Activated naive CD4-positive, alpha-beta T cell (primary cell): ENCODE data around the gene ARHGAP31.
"Not testable (repeated sequence)": the region's sequence is repeated elsewhere in the genome, so short reads cannot be mapped to it uniquely, and the experiment has no call there.

Source experiments
- DNase-seq, 4 experiments: peaks; one replicate each; lab custom pipeline; 2025; lab: John Stamatoyannopoulos, UW

Gene ARHGAP31, protein sequence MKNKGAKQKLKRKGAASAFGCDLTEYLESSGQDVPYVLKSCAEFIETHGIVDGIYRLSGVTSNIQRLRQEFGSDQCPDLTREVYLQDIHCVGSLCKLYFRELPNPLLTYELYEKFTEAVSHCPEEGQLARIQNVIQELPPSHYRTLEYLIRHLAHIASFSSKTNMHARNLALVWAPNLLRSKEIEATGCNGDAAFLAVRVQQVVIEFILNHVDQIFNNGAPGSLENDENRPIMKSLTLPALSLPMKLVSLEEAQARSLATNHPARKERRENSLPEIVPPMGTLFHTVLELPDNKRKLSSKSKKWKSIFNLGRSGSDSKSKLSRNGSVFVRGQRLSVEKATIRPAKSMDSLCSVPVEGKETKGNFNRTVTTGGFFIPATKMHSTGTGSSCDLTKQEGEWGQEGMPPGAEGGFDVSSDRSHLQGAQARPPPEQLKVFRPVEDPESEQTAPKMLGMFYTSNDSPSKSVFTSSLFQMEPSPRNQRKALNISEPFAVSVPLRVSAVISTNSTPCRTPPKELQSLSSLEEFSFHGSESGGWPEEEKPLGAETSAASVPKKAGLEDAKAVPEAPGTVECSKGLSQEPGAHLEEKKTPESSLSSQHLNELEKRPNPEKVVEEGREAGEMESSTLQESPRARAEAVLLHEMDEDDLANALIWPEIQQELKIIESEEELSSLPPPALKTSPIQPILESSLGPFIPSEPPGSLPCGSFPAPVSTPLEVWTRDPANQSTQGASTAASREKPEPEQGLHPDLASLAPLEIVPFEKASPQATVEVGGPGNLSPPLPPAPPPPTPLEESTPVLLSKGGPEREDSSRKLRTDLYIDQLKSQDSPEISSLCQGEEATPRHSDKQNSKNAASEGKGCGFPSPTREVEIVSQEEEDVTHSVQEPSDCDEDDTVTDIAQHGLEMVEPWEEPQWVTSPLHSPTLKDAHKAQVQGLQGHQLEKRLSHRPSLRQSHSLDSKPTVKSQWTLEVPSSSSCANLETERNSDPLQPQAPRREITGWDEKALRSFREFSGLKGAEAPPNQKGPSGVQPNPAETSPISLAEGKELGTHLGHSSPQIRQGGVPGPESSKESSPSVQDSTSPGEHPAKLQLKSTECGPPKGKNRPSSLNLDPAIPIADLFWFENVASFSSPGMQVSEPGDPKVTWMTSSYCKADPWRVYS (N-terminal part only)

DNA sequence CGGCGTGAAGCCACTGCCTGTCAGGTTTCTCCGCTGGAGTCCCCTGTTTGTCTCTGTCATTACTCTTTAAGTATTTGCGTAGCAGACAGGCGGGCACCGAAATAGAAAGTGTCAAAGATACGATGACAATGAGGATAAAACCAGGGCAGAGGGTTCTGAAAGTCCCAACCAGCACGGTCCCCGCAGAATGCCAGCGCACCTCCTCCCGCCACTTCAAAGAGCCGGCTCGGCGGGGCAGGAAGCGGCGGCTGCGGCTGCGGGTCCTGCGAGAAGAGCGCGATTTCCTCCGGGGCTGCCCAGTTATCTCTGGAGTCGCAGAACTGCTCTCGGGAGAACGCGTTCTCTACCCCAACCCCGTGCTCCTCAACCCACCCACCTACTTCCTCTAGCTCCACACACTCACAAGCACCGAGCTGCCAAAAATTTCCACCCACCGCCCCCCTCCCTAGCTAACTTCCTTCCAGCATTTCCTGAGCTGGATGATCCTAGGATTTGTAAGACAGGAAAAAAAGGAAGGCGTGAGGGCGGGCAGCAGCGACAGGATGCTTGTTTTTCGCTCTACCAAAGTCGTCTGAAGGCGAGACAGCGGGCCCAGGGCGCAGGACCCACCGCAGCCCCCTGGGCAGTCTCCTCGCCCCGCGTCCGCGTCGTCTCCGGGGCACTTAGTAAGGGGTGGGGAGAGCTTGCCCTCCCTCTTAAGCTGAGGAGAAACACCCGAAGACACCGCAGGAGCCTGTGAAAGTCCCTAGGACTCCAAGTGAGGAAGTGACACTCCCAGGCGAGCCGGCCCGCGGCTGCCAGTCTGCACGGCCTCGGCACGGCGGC is at the start of gene ARHGAP31:
ARHGAP31 (plus strand) TSS at position 513 of the 825 bp plus-strand sequence. CDS start 522 bp downstream, outside the sequence.
- peak; percentile 48 to 67 (median 56) for DNase-seq

DNA sequence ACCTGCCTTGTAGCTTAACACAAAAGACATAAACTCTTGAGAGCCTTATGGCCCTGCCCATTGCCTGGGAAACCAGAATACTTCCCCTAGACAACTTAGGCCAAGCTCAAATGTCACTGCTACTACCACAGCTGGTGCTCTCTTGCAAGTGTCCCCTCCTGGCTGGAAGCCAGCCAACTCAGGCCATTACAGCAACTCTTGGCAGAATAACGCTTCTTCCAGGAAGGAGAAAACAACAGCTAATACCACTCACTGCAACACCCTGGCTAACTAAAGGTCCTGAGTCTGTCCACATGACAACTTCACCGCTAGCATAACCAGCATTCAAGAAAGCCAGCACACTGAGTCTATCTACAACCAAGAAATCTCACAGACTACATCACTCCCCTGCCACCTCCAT is 48.4 kb upstream of the ARHGAP31 start:
- no peak for DNase-seq

DNA sequence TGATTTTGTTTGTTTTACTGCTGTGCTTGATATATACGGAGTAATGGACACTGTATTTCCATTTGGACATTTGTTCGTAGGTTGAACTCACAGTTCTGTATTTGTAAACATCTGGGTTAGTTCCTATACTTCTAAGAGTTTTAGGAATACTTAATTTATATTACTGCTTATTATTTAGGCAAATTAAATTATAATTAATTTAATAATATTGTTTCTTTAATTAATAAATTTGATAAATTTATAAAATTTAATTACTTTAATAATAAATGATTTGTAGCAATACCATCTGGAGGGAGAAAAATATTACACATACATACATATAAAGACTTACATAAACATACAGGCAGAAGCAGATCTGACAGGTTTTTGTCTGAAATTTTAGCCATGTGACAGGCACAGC is 39.0 kb upstream of the ARHGAP31 start:
- DNase-seq, result no peak

DNA sequence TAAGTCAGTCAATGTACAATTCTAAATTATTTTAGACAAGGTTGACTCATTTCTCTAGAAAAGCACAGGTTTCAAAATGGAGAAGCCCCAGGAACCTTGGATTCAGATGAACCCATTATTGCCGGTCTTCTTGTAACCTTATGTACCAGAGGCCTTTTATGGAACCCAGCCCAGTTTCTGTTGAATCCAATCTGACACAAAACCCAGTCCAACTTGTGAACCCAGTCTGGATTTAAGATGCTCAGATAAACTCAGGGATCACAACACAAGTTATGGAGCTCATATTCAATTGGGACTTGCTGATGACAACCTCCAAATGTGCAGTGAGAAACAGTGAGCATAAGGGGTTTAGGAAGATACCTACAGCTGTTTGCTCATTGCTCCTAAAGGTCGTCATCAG is 37.1 kb upstream of the ARHGAP31 start:
- DNase-seq, result no peak

DNA sequence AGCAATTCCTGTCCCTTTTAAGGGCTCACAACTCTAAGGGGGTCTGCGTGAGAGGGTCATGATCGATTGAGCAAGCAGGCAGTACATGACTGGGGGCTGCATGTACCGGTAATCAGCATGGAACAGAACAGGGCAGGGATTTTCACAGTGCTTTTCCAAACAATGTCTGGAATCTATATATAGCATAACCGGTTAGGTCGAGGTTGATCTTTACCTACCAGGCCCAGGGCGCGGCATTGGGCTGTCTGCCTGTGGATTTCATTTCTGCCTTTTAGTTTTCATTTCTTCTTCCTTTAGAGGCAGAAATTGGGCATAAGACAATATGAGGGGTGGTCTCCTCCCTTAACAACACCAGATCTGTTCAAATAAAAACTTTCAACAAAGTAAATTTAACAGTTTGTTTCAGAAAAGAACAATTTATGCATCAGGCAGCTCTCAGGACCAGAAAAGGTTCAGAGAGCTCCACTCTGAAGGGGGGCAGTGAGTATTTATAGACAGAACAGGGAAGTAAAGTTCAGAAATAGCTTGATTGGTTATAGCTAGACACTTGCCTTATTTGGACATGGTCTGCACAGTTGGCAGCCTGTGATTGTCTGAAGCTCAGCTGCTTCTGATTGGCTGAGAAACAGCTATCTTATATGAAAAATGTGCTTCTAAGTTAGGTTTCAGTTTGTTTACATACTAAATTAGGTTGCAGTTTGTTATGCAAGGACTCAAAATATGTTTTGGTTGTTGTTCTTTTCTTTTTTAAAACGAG is 36.4 kb upstream of the ARHGAP31 start:
- no peak for DNase-seq

DNA sequence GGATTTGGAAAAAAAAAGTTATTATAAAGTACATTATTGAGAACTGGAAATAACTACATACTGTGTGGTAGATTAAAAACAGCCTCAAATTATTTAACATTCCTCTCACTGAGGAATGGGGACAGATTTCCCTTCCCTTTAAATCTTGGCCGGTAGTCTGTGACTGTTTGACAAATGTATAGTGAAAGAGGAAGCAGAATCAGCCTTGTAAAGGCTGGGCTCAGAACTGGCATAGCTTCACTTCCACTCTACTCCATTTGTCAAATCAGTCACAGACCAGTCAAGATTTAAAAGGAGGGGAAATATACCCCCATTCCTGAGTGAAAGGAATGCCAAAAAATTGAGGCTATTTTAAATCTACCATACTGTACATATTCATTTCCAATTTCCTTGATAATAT is 35.3 kb upstream of the ARHGAP31 start:
- no peak for DNase-seq

DNA sequence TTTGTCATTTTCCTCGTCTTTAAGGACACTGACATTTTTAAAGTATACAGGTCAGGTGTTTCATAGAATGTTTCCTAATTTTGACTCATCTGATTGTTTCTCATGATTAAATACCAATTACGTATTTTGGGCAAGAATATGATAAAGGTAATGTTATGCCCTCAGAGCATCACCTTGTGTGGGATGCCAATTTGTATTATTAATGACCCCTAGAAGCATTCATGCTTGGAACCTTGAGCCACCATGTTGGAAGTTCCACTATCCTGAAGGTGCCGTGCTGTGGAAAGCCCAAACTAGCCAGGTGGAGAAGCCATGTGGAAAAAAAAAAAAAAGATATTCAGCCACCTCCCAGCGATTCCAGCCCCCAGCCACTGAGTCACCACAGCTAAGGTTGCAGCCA is 34.4 kb upstream of the ARHGAP31 start:
- DNase-seq, result no peak

DNA sequence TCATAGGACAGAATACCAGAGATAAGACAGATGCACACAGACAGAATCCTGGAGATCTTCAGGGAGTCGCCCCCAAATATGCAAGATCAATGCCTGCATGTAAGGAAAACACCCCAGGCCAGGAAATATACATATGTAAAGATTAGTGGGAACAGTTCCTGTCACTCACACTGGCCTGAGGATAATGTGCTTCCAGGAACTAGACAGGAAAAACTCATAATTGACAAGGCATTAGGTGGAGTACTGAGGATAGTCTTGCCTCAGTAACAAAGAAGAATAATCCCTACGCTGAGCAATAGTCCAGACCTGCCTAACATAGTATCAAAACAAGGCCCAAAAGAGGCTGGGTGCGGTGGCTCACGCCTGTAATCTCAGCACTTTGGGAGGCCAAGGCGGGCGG is 33.1 kb upstream of the ARHGAP31 start:
- no peak for DNase-seq

DNA sequence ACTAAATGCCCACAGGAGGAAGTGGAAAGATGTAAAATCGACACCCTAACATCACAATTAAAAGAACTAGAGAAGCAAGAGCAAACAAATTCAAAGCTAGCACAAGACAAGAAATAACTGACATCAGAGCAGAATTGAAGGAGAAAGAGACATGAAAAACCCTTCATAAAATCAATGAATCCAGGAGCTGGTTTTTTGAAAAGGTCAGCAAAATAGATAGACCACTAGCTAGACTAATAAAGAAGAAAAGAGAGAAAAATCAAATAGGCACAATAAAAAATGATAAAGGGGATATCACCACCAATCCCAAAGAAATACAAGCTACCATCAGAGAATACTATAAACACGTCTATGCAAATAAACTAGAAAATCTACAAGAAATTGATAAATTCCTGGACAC is 24.0 kb upstream of the ARHGAP31 start:
- not testable (repeated sequence) for DNase-seq

DNA sequence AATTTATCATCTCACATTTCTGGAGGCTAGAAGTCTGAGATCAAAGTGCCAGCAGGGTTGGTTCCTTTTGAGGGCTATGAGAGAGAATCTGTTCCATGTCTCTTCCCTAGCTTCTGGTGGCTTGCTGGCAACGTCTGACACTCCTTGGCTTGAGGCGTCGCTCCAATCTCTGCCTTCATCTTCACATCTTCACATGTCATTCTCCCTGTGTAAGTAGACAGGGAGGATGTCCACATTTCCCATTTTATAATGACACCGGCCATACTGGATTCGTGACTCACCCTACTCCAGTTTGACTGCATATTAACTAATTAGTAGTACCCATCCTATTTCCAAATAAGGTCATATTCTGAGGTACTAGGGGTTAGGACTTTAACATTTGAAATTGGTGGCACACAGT is 17.5 kb upstream of the ARHGAP31 start:
- DNase-seq, result no peak

DNA sequence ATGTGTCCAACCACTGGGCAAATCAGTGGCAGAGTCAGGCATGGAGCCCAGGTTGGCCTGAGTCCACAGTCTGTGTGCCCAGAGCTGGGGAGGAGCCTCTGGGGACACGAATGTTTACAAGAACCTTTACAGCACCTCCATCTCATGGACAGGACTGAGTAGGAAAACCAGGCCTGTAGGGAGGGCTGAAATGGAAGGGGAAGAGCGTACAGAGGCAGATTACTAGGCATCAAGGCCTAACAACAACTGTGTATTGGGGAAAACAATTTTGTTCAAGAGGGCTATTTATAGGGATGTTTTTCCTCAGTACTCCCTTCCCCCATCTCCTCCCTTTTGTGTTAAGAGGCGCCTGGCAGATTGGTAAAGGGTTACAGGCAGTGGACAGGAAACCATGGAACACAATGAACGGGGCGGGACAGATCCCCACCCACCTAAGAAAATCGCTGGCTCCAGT is 15.1 kb upstream of the ARHGAP31 start:
- DNase-seq, result no peak

DNA sequence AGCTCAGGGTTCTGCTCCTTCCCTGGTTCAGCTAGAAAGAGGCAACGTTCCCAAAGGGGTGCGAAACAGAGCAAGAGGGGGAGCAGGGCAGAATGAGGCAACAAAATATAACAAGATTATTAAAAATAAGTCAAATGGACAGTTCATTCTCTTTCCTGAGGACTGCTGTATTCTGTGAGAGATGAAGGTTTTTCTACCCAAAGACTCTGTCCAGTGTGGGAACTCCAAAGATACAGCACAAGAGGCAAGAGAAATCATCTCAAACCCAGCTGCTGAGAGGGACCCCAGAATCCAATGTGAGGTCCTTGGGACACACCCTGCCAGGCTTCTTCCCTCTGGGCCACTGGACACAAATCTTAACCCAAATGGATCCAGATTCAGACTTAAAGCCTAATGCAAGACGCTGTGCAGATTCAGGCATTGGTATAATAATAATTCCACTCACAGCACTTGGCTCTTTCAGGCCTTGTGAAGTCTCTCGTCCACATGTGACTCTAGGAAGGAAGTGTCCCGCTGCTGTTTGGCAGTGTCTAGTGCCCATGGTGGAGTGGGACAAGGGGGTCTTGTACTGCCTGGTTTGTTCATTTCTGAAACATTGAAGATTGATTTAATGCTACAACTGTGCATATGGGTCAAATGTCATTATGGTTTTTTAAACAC is 14.5 kb upstream of the ARHGAP31 start:
- no peak for DNase-seq

DNA sequence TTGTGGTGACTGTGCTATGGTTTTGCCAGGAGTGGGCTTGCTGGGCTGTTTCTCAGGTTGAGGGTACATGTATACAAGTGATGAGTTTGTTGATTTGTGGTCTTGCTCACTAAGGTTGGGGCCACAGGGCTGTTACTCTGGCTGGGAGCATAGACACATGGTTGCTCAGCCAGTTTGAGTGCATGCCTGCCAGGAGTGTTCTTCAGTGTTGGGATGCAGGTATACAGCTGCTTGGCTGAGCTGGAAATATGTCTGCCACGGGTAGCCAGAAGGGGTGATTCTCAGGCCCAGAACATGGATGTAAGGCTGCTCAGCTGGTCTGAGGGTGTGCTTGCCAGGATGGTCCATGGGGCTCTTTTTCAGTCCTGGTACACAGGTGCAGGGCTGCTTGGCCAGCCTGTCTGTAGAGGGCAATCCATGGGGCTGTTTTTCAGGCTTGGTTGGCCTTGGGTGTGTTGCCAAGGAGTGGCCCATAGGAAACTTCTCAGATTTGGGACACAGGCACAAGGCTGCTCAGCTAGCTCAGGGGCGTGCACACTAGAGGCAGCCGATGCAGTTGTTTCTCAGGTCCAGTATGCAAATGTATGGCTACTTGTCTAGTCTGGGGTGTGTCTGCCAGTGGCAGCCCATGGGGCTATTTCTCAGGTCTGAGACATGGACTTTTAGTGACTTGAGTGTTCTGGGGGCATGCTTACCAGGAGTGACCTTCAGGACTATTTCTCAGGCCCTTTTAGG is 5.3 kb upstream of the ARHGAP31 start:
- DNase-seq, result no peak

DNA sequence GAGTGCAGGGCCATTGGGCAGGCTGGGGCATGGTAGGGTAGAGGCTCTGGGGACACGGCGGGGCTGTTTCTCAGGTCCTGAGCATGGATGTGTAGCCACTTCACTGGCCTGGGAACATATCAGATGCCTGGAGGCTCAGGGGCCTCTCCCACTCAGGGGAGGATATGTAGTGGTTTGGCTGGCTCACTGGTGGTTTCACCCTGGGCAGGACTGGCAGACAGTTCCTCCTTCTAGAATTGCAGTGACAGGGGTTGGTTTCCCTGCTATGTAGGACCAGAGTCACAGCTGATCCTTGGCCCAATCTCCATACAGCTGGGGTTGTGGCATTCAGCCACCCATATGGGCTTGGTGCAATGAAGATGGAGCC is 4.8 kb upstream of the ARHGAP31 start:
- DNase-seq, result no peak

DNA sequence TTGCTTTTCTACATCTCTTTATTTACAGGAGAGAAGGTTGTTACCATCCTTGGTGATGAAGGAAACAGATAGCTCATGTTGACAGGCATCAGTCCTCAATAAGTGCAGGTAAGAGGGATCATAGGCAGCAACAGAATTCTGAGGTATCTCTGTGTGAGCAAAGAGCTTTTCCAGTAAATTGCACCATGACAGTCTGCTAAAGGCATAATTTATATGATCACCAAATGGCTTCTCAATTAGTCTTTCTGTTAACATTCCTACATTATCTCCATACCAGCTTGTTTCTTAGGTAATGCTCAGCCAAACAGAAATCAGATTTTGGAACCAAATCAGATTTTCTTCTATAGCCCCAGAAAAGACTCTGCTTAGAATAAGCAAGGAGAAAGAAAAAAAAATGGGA is 3.6 kb upstream of the ARHGAP31 start:
- DNase-seq, result no peak

DNA sequence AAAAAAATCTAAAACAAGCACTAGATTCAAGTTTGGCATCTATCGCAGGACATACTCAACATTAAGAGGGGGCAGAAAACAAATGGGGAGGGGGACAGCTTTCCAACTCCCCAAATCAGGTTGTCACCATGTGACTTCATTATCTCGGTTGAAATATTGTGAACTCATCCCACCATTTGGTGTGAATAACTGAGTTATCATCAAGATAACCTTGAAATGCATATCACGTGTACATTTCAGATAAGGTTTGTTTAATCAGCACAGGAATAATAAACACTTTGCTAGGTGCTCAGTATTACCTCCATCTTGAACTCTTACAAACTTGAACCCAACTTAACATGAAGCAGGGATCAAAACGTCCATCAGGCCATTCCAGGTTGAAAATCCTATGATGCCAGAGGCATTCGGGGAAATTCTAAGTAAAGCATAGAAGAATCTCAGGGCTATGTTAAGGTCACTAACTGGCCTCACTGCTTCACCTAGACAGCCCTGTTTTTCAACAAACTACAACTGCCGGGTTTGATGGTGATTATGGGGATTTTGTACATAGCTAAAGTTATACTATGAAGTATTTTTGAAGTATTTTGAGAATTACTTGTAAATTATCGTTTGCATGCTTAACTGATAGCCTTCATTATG is 3.0 kb upstream of the ARHGAP31 start:
- no peak for DNase-seq

DNA sequence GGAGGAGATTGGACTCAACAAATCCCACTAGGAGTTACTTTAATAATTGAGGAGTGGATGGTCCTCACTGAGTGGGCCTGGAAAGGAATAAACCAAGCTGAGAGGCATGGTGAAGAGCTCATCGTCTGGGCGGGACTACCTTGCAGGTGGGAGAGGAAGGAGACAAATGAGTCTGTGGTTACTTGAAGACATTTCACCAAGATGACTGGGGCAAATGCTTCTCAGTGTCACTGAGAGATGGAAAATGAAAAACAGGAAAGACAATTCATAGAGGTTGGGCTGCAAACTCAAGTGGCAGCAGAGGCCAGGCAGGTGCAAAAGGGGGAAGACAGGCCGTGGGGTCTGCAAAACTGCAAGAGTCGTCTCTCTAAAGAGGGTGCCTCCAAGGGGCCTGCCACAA is 1.5 kb upstream of the ARHGAP31 start:
- no peak for DNase-seq

DNA sequence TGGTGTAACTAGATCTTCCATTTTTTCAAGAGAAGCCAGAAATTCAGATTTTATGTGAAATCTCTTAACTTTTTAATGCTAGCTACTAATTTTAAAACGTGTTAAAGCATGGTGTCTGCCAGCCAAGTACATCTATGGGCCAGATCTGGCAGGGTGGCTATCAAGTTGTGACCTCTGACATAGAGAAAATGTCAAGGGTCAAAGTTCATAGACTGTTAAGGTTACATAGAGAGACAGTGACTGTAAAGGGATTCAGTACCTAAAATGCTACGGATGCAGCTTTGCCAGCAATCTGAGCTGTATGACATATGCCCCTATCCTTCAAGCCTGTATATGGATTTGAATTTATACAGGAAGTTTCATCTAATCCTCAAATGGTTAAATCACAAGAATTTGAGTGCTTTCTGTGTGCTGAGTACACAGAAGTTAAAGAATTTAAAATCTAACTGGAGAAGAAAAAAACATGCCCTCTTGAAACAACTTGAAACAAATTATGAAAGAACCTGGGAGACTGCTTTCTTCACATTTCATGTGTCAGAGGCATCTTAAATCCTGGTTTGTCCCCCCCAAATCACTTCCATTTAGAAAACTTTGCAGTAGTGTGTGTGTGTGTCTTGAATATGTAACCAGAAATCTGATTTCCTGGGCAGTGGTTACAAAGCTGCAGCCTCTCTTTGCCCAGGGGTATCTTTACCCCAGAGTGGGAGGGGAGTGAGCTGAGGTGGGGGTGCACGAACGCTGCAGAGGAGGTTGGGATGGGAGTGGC is 895 bp upstream of the ARHGAP31 start:
- DNase-seq, result no peak
